GM19035 (cell line): ENCODE measurements around the gene LIME1.

Source experiments
- ATAC-seq: cut with Tn5 transposase; IDR thresholded peaks from one replicate; pipeline ENCODE4 v1.9.1; 2021; ENCODE audit not compliant: unreplicated experiment

LIME1 gene

GRCh38 chr20:63696628-63697356, 39.7 kb upstream of the LIME1 start, which contains the start of gene TNFRSF6B:
TNFRSF6B (plus strand) TSS chr20:63696652; CDS start chr20:63696768, 116 bp downstream.
- ATAC-seq: no peak

GRCh38 chr20:63697357-63697867, 39.1 kb upstream of the LIME1 start:
- ATAC-seq: no peak

DNA sequence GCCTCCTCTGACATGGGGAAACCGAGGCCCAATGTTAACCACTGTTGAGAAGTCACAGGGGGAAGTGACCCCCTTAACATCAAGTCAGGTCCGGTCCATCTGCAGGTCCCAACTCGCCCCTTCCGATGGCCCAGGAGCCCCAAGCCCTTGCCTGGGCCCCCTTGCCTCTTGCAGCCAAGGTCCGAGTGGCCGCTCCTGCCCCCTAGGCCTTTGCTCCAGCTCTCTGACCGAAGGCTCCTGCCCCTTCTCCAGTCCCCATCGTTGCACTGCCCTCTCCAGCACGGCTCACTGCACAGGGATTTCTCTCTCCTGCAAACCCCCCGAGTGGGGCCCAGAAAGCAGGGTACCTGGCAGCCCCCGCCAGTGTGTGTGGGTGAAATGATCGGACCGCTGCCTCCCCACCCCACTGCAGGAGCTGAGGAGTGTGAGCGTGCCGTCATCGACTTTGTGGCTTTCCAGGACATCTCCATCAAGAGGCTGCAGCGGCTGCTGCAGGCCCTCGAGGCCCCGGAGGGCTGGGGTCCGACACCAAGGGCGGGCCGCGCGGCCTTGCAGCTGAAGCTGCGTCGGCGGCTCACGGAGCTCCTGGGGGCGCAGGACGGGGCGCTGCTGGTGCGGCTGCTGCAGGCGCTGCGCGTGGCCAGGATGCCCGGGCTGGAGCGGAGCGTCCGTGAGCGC, 38.5 kb upstream of the LIME1 start:
- no peak for ATAC-seq

DNA sequence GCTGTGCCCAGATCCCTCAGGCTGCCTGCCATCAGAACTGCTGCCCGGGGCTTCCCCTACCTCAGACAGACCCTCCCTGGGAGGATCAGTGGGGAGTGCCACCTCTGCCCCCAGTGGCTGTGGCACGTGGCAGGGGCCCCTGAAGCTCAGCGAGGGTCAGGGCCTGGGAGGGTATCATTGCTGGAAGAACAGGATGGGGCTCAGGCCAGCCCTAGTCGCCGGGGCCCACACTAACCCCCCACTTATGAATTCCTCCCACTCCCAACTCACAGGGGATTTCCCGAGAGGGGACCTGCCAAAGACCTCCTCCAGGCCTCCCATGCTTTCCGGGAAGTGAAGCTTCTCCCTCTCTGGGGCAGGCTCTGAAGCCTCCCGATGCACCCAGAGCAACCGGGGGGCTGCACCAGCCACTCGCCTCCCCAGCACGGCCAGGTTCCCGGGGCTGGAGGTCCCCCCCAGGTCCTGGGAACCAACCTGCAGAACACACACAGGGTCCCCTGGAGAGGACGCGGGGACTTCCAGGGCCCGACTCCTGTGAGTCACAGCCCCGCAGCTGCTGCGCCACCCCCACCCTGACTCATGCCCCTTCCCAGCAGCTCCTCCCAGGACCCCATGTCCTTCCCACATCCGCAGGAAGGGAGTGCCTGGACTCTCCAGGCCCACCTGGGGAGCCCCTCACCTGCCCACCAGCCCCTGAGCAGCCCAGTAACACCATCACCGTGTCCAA, 37.6 kb upstream of the LIME1 start:
- no peak for ATAC-seq

DNA sequence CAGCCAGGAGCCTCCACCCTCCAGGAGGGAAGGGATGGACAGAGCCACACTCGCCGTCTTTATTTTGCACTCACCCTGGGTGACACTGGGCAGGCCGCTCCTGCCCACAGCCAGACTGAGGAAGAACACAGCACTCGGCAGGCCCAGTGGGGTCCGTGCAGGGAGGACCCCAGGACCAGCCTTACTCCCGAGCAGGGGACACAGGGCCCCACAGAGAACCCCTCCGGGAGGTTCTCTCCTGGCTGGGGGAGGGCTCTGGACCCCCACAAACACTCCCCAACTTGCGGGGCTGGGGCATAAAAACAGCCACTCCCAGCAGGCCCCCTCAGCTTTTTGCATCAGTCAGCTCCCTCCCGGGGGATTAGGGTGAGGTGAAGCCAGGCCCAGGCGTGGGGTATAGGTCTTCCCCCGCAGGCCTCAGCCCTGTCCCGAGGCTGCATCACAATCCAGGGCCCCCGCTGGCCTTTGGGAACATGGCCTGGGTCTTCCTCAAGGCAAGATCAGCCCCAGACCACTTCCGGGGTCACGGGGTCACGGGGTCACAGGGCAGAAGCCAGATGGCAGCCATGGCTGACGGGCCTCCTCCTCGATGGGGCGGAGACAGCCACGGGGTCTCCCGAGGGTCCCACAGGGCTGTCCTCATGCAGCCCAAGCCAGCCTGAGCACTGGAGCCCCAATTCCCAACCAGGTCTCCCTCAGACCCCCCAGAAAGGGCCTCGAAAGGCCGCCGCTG, 36.8 kb upstream of the LIME1 start:
- no peak for ATAC-seq

DNA sequence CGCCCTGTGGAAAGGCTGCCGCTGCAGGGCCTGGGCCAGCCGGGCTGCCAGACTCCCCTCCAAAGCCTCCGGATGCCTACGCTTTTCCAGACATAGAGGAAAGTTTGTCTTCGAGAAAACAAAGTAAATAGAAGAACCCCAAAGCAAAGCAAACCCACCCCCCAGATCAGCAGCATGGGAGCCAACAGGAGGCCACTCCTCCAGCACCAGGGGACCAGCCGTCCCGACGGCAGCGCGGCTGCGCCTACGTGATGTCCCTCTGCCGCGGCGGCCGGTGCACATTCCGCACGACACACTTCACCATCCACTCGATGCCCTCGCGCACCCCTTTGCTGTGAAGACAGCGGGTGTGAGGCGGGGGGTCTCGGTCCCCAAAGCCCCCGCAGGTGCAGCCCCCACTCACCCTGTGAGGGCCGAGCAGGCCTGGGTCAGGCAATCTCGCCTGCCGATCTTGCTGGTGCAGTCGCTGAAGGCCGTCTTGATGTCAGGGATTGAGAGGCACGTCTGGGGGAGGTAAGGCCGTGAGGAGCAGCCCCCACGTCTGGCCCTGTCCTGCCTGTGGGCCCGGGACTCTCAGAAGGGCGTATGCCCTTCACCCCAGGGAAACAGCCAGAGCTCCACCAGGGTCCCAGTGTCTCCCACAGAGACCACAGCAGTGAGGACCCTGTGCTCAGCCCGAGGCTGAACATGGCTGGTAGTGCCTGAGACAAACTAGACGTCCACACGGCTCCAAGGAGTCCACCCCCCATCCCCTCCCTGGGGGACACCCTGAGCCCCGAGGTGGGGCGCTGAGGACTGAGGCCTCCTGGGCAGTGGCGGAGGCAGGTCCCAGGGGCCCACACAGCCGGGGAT, 36.0 kb upstream of the LIME1 start:
- no peak for ATAC-seq

- no peak for ATAC-seq
Measured at GRCh38 chr20:63701051-63701328, 35.5 kb upstream of the LIME1 start.

DNA sequence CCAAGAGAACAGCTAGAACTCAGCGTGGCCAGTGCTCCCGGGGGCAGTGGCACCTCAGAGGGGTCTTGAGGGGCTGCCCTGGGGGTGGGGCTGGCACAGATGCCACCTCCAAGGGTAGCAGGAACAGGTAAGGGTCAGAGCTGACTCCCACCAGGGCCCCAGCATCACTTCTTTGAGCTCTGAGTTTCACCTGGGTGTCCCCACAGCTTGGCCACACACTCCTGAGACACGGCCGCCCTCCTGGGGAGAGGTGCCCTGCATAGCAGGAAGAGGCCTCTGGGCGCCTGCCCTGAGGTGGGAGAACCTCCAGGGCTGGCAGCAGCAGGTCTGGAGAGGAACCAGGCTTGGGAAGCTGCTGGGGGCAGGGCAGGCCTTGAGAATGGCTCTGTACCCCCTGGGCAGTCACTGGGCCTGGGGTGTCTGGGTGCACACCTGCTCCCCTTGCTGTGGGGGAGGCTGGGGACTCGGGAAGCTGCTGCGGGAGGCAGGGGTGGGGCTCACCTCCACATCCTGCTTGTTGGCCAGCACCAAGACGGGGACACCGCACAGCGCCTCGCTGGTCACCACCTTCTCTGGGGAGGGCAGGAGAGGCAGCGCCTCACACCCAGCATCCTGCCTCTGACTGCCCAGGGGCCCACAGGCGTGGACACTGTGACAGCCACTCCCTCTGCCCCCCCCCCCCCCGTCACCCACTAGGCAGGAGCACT, 35.0 kb upstream of the LIME1 start:
- no peak for ATAC-seq

DNA sequence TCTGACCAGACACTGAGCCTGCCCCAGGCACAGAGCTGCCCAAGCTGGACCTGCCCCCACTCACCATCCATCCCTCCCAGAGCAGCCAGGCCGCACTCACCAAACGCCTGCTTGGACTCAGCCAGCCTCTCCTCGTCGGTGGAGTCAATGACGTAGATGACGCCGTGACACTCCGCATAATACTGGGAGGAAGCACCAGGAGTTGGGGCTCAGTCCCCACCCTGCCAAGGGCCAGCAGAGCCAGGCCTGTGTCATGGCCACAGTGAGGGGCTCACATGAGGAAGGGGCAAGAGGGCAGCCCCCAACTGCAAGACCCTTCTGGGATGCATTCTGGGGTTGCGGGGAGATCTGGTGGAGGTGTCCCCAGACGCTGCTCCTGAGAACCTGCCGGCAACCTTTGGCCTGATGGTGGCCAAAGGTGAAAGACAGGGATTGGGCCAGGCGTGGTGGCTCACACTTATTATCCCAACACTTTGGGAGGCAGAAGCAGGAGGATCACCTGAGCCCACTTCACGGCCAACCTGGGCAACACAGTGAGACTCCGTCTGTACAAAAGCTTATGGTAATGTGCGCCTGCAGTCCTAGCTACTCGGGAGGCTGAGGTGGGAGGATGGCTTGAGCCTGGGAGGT, 34.3 kb upstream of the LIME1 start:
- ATAC-seq: no peak

DNA sequence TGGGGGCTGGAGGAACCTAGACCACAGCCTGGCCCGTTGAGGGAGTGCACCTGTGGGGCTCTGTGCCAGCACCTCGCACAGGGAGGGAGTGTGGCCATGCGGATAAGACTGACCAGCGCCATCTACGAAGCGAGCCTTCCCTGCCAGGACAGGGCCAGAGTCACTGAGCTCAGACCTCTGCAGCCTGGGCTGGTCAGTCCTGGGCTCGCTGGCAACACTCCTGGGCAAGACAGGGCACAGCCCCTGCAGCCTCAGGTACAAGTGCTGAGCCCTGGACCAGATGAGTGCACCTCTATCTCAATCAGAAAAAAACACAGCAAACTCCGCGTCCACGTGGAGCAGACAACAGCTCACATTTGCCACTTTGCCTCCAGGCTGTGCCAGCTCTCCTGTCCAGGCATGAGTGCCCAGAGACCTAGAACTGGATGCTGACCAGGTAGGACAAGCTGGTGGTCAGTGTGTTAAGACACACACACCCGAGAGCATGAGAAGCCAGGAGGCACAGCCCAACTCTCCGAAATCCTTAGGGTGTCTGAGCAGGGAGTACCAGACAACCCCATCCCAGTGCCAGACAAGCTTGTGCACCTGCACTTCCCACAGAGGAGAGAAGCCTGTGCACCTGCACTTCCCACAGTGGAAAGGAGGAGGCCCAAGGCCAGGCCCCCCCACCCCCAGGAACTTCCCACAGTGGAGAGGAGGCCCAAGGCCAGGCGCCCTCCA, 33.6 kb upstream of the LIME1 start:
- no peak for ATAC-seq

DNA sequence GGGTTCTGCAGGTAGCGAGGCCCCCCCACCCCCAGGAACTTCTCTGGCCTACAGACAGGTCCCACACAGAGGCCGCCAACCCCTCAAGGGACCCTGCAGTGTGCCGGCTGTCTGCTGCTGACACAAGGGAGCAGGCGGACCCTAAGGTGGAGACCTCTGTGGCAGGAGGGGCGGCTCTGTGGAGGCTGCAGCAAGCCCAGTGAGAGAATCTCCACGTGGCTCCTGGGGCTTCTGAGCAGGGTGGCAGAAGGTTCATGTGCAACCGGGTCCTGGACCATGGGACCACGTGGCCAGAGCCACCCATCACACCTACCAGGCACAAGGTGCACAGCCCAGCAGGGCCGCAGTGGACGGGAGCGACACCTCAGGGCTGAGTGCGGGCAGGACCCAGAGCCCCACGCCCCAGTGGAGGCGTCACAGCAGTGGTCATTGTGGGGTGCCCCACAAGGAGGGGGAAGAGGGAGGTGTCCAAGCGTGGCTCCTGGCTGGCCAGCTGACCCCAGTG, 32.9 kb upstream of the LIME1 start:
- no peak for ATAC-seq

DNA sequence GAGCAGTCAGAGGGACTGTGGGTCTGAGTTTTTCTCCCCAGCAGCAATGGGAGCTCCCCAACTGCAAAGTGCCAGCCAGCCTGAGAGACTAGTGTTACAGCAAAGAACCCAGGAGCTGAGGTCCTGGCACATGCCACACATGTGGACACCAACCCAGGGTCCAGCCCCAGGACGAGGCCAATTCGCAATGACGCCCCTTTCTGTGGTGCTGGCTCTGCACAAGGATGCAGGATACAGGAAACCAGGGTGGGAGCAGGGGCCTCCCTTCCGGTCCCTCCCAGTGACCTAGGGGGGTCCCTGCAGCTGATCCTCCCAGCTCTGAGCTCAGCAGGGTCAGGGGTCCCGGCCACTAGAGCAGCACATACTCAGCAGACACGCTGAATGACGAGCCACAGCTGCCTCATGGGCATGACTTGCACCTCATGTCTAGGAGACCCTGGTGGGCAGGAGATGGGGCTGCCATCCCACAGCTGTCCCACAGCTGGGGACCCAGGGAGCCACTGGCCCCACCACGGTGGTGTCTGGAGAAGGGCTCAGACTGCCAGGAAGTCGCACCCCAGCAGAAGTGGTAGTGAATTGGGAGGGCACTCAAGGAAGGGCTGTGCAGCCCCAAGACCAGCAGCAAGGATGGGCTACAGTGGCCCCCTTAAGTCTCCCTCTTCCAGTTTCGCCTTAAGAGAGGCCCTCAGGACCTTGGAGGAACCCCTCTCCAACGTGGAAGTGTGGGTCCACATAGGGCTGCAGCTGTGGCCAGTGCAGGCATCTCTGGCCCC, 32.3 kb upstream of the LIME1 start:
- ATAC-seq: no peak

DNA sequence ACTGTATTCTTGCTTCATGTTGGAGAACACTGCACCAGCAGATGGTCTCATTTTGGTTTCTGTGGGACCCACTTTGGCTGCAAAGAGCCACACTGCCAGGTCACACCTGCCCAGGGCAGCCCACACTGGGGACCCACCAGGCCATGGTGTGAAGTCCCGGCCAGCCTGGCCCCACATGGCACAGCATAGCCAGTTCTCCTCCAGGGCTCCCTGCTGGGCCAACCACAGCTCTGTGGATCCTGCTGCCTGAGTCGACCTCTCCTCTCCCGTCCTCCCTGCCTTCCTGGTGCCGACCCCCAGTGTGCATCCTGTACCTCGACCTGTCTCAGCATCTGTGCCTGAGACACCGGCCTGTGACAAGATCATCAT, 31.7 kb upstream of the LIME1 start:
- ATAC-seq: no peak

GRCh38 chr20:63705232-63706026, 31.0 kb upstream of the LIME1 start:
- ATAC-seq: no peak

- no peak for ATAC-seq
Measured at GRCh38 chr20:63706027-63706695, 30.3 kb upstream of the LIME1 start.

- peak; percentile 33 for ATAC-seq
Measured at GRCh38 chr20:63706852-63707557, 29.5 kb upstream of the LIME1 start.
